Measurements from ENCODE around the gene SGCD.

SGCD gene

DNA sequence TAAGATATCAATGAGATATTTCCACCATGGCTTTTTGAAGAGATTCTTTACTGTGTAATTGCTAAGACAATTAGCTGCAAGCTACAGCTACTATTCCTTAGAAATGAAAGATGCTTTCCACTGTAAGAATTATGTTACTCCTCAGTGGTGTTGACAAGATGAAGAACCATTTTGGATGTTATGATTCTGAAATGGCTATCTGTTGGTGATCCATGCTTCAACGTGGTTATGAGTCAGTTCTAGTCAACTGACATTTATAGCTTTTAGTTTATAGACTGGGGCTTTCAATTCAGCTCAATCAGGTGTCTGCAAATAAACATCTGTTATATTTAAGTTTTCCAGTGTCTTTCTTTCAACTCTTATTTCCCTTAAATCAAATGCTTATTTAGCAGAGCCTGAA is 93.7 kb downstream of the SGCD start:
- TF ChIP-seq POLR2AphosphoS5 (IDR thresholded peaks at IDR 0.05; ENCODE audit: low read depth) (no peak), SPI1 (IDR thresholded peaks at IDR 0.05; ENCODE audit: borderline replicate concordance, low read depth) (no peak), GABPA (IDR thresholded peaks at IDR 0.05; ENCODE audit: low read depth) (no peak)
- TF ChIP-seq, protein P1, sequence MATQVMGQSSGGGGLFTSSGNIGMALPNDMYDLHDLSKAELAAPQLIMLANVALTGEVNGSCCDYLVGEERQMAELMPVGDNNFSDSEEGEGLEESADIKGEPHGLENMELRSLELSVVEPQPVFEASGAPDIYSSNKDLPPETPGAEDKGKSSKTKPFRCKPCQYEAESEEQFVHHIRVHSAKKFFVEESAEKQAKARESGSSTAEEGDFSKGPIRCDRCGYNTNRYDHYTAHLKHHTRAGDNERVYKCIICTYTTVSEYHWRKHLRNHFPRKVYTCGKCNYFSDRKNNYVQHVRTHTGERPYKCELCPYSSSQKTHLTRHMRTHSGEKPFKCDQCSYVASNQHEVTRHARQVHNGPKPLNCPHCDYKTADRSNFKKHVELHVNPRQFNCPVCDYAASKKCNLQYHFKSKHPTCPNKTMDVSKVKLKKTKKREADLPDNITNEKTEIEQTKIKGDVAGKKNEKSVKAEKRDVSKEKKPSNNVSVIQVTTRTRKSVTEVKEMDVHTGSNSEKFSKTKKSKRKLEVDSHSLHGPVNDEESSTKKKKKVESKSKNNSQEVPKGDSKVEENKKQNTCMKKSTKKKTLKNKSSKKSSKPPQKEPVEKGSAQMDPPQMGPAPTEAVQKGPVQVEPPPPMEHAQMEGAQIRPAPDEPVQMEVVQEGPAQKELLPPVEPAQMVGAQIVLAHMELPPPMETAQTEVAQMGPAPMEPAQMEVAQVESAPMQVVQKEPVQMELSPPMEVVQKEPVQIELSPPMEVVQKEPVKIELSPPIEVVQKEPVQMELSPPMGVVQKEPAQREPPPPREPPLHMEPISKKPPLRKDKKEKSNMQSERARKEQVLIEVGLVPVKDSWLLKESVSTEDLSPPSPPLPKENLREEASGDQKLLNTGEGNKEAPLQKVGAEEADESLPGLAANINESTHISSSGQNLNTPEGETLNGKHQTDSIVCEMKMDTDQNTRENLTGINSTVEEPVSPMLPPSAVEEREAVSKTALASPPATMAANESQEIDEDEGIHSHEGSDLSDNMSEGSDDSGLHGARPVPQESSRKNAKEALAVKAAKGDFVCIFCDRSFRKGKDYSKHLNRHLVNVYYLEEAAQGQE (IDR thresholded peaks at IDR 0.05; ENCODE audit: insufficient replicate concordance, low read depth): no peak
- TF ChIP-seq, protein P2, sequence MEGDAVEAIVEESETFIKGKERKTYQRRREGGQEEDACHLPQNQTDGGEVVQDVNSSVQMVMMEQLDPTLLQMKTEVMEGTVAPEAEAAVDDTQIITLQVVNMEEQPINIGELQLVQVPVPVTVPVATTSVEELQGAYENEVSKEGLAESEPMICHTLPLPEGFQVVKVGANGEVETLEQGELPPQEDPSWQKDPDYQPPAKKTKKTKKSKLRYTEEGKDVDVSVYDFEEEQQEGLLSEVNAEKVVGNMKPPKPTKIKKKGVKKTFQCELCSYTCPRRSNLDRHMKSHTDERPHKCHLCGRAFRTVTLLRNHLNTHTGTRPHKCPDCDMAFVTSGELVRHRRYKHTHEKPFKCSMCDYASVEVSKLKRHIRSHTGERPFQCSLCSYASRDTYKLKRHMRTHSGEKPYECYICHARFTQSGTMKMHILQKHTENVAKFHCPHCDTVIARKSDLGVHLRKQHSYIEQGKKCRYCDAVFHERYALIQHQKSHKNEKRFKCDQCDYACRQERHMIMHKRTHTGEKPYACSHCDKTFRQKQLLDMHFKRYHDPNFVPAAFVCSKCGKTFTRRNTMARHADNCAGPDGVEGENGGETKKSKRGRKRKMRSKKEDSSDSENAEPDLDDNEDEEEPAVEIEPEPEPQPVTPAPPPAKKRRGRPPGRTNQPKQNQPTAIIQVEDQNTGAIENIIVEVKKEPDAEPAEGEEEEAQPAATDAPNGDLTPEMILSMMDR (IDR thresholded peaks at IDR 0.05; ENCODE audit: insufficient read depth, low read length): no peak
- no peaks in the 10 kb centered on the region for H3K27me3 ChIP-seq (ENCODE audit: insufficient read depth, poor library complexity, severe bottlenecking)
- H3K4me3 ChIP-seq (replicated peaks; ENCODE audit: insufficient read depth, low read length): no peak overlapping the region
- DNase-seq (ENCODE audit: low read depth in 1 of 2, low spot score in 1 of 2): no peak
- H3K27ac ChIP-seq (replicated peaks): no peak overlapping the region

DNA sequence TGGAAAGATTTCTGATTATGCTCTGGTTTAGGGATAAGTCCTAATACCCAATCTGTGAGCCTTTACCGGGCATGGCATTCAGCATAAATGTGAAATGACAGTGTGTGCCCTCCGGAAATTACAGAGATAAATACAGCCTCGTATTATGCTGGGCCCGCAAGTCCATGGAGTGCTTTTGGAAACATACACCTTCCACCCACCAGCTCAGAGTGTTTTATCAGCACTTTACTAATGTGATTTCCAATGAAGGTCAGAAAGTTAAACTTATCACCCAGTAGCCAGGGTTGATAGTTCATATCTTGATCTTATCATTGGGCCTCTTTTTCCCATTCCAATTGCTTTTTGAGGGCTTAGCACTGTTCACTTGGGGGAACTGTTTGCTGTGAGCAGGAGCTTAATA is 94.8 kb downstream of the SGCD start:
- TF ChIP-seq SPI1 (IDR thresholded peaks at IDR 0.05; ENCODE audit: borderline replicate concordance, low read depth) (no peak), GABPA (IDR thresholded peaks at IDR 0.05; ENCODE audit: low read depth) (no peak), POLR2AphosphoS5 (IDR thresholded peaks at IDR 0.05; ENCODE audit: low read depth) (no peak)
- TF ChIP-seq, protein P1 (IDR thresholded peaks at IDR 0.05; ENCODE audit: insufficient replicate concordance, low read depth): no peak
- TF ChIP-seq, protein P2 (IDR thresholded peaks at IDR 0.05; ENCODE audit: insufficient read depth, low read length): no peak
- no peak overlapping the region for H3K4me3 ChIP-seq (replicated peaks; ENCODE audit: insufficient read depth, low read length)
- no peak for DNase-seq (ENCODE audit: low read depth in 1 of 2, low spot score in 1 of 2)

DNA sequence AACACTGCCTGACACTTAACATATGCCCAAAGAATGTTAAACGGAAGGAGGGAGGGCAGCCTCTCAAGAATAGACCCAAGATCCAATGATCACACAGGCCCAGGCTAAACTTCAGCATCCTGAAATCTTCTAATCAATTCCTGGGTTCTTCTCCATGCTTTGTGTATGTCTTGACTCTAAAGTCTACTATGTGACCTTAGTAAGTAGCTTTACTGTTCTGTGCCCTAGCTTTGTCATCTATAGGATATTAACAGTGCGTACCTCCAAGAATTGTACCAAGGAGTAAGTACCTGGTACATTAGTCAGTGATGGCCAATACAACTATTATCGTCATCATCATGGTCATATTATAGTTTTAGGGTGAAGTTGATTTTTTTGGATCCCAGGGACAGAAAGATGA is 96.6 kb downstream of the SGCD start:
- TF ChIP-seq SPI1 (IDR thresholded peaks at IDR 0.05; ENCODE audit: borderline replicate concordance, low read depth): no peak
- no peak for DNase-seq (ENCODE audit: low read depth in 1 of 2, low spot score in 1 of 2)
- no peak overlapping the region for H3K27ac ChIP-seq (replicated peaks)

More for the DNA sequence above, 94.8 kb downstream of the SGCD start:
- no peaks in the 10 kb centered on the region for H3K27me3 ChIP-seq (ENCODE audit: insufficient read depth, poor library complexity, severe bottlenecking)
- H3K27ac ChIP-seq (replicated peaks): no peak overlapping the region

DNA sequence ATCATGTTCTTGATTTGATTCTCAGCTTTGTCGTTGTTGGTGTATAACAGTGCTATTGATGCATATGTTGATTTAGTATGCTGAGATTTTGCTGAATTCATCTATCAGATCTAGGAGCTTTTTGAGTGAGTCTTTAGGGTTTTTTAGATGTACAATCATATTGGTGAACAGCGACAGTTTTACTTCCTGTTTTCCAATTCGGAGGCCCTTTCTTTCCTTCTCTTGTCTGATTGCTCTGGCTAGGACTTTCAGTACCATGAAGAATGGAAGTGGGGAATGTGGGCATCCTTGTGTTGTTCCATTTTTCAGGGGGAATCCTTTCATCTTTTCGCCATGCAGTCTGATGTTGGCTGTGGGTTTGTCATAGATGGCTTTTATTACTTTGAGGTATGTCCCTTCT is 100.4 kb downstream of the SGCD start:
- TF ChIP-seq, protein P1 (IDR thresholded peaks at IDR 0.05; ENCODE audit: insufficient replicate concordance, low read depth): no peak
- no peak for TF ChIP-seq SPI1 (IDR thresholded peaks at IDR 0.05; ENCODE audit: borderline replicate concordance, low read depth)
- TF ChIP-seq GABPA (IDR thresholded peaks at IDR 0.05; ENCODE audit: low read depth): no peak
- TF ChIP-seq POLR2AphosphoS5 (IDR thresholded peaks at IDR 0.05; ENCODE audit: low read depth): no peak
- TF ChIP-seq, protein P2 (IDR thresholded peaks at IDR 0.05; ENCODE audit: insufficient read depth, low read length): no peak
- DNase-seq (ENCODE audit: low read depth in 1 of 2, low spot score in 1 of 2): no peak
- Histone ChIP-seq H3K4me3 (replicated peaks; ENCODE audit: insufficient read depth, low read length) (no peak overlapping the region), H3K27me3 (ENCODE audit: insufficient read depth, poor library complexity, severe bottlenecking) (peaks cover 4% of the 10 kb centered on the region), H3K27ac (replicated peaks) (no peak overlapping the region)

More for the DNA sequence above, 96.6 kb downstream of the SGCD start:
- Histone ChIP-seq H3K27me3 (ENCODE audit: insufficient read depth, poor library complexity, severe bottlenecking) (no peaks in the 10 kb centered on the region), H3K4me3 (replicated peaks; ENCODE audit: insufficient read depth, low read length) (no peak overlapping the region)
